ENCODE results near the gene S100B. TPM values are rescaled to one million over a fixed set of nuclear protein-coding genes. Genes with fewer than 3 reads are reported as not detected.

The S100B gene
- total and polyA plus RNA-seq, 2 donors (not counting 1 experiment from before 2014, with no cell fraction given), result 0.24 TPM; not detected in 1

GRCh38 chr21:46600978-46601377 is 3.9 kb downstream of the S100B start:
- Mint-ChIP-seq H3K9me3 (ENCODE audit: insufficient read depth) (no peaks in the 10 kb centered on the region), H3K27me3 (peaks cover 8% of the 10 kb centered on the region), H3K4me1 (peaks cover 4% of the 10 kb centered on the region), H3K4me3 (no peak overlapping the region), H3K27ac (no peak overlapping the region)
- Histone ChIP-seq H3K4me1 (ENCODE audit: control insufficient read depth in 2 of 2, insufficient read depth in 2 of 2, low read length in 2 of 2) (peaks cover 2 to 7% of the 10 kb centered on the region in 2 donors), H3K4me2 (replicated peaks; ENCODE audit: low read depth, low read length, poor library complexity, severe bottlenecking) (no peak overlapping the region), H2AFZ (ENCODE audit: insufficient read depth, low read depth, low read length, poor library complexity, severe bottlenecking) (no peak overlapping the region), H3K9ac (ENCODE audit: low read length) (no peak overlapping the region), H3K79me2 (ENCODE audit: control insufficient read depth, insufficient read depth, low read length) (no peaks in the 10 kb centered on the region), H3K27me3 (replicated peaks in 1 of 4; ENCODE audit: control extremely low read depth in 1 of 4, control insufficient read depth in 3 of 4, insufficient read depth in 4 of 4, low read length in 3 of 4) (no peaks in the 10 kb centered on the region), H4K20me1 (ENCODE audit: control insufficient read depth, insufficient read depth, low read length, poor library complexity, severe bottlenecking) (no peaks in the 10 kb centered on the region), H3K9me3 (ENCODE audit: control extremely low read depth in 1 of 3, control insufficient read depth in 2 of 3, insufficient read depth in 1 of 3, low read length in 2 of 3) (peaks cover 0 to 6% (median 0%) of the 10 kb centered on the region in 3 donors), H3K36me3 (replicated peaks in 1 of 2; ENCODE audit: control extremely low read depth in 1 of 2, control insufficient read depth in 1 of 2, extremely low read depth in 1 of 2, insufficient read depth in 2 of 2, low read length in 1 of 2) (no peaks in the 10 kb centered on the region), H3K27ac (ENCODE audit: low read length in 2 of 2) (no peak overlapping the region), H3K4me3 (ENCODE audit: control extremely low read depth in 1 of 5, extremely low read depth in 1 of 5, insufficient read depth in 1 of 5, low read depth in 2 of 5, low read length in 4 of 5) (no peak overlapping the region)
- POLR2A ChIA-PET, result no interaction called here
- ATAC-seq (ENCODE audit: low read depth) (no peak), DNase-seq (no peak)
- TF ChIP-seq EZH2 (IDR thresholded peaks at IDR 0.05; ENCODE audit: borderline replicate concordance, insufficient read depth, low read depth, low read length, poor library complexity, severe bottlenecking), result no peak
- no peak for TF ChIP-seq CTCF (IDR thresholded peaks at IDR 0.05)
- CTCF ChIA-PET, result no interaction called here
- WGBS (ENCODE audit: insufficient coverage), result 77% methylated on average over 9 of the region's 9 CpGs
- intact Hi-C loops (cut with micrococcal nuclease), result no loop called here

- no peak overlapping the region for H3K9ac ChIP-seq (ENCODE audit: low read length)
- 100% methylated on average over 3 of the region's 5 CpGs for WGBS (ENCODE audit: insufficient coverage)
- no peak overlapping the region for H2AFZ ChIP-seq (ENCODE audit: insufficient read depth, low read depth, low read length, poor library complexity, severe bottlenecking)
- peaks cover 8% of the 10 kb centered on the region for H3K27me3 Mint-ChIP-seq
- H3K79me2 ChIP-seq (ENCODE audit: control insufficient read depth, insufficient read depth, low read length), result no peaks in the 10 kb centered on the region
- no peak for DNase-seq
- no peak overlapping the region for H3K4me2 ChIP-seq (replicated peaks; ENCODE audit: low read depth, low read length, poor library complexity, severe bottlenecking)
- intact Hi-C loops (cut with micrococcal nuclease), result no loop called here
- H3K4me3 ChIP-seq (ENCODE audit: control extremely low read depth in 1 of 5, extremely low read depth in 1 of 5, insufficient read depth in 1 of 5, low read depth in 2 of 5, low read length in 4 of 5), result no peak overlapping the region
- H3K27ac ChIP-seq (ENCODE audit: low read length in 2 of 2), result no peak overlapping the region
- no peak for ATAC-seq (ENCODE audit: low read depth)
- TF ChIP-seq EZH2 (IDR thresholded peaks at IDR 0.05; ENCODE audit: borderline replicate concordance, insufficient read depth, low read depth, low read length, poor library complexity, severe bottlenecking), result no peak
- TF ChIP-seq CTCF (IDR thresholded peaks at IDR 0.05), result no peak
- peaks cover 0 to 11% (median 0%) of the 10 kb centered on the region in 3 donors for H3K9me3 ChIP-seq (ENCODE audit: control extremely low read depth in 1 of 3, control insufficient read depth in 2 of 3, insufficient read depth in 1 of 3, low read length in 2 of 3)
- peaks cover 2% of the 10 kb centered on the region for H3K4me1 Mint-ChIP-seq
- no peaks in the 10 kb centered on the region for H4K20me1 ChIP-seq (ENCODE audit: control insufficient read depth, insufficient read depth, low read length, poor library complexity, severe bottlenecking)
- H3K9me3 Mint-ChIP-seq (ENCODE audit: insufficient read depth), result no peaks in the 10 kb centered on the region
- H3K27me3 ChIP-seq (replicated peaks in 1 of 4; ENCODE audit: control extremely low read depth in 1 of 4, control insufficient read depth in 3 of 4, insufficient read depth in 4 of 4, low read length in 3 of 4), result no peaks in the 10 kb centered on the region
- peaks cover 0 to under 1% of the 10 kb centered on the region in 2 donors for H3K4me1 ChIP-seq (ENCODE audit: control insufficient read depth in 2 of 2, insufficient read depth in 2 of 2, low read length in 2 of 2)
- POLR2A ChIA-PET, result no interaction called here
- H3K27ac Mint-ChIP-seq, result no peak overlapping the region
- CTCF ChIA-PET, result no interaction called here
- H3K4me3 Mint-ChIP-seq, result no peak overlapping the region
- H3K36me3 ChIP-seq (replicated peaks in 1 of 2; ENCODE audit: control extremely low read depth in 1 of 2, control insufficient read depth in 1 of 2, extremely low read depth in 1 of 2, insufficient read depth in 2 of 2, low read length in 1 of 2), result no peaks in the 10 kb centered on the region
These were observed 4.6 kb downstream of the S100B start for GRCh38 chr21:46600305-46600704.

All from B cell (primary cell).